Osteocyte (in vitro differentiated cells): ENCODE measurements around the gene RNF214. TPM values are rescaled to one million over a fixed set of nuclear protein-coding genes. Genes with fewer than 3 reads are reported as not detected.

Experiments used
- DNase-seq: peaks from one replicate; pipeline ENCODE4 v3.0.0; 2021; ENCODE audit warnings: mixed read lengths; ENCODE audit not compliant: unreplicated experiment; ENCODE audit errors: extremely low spot score
- H3K27ac Mint-ChIP-seq: one replicate; pipeline ENCODE4 v1.8.0; 2021; ENCODE audit warnings: mild to moderate bottlenecking, mixed read lengths; ENCODE audit not compliant: unreplicated experiment
- H3K27me3 Mint-ChIP-seq: one replicate; pipeline ENCODE4 v1.8.0; 2021; ENCODE audit warnings: mixed read lengths; ENCODE audit not compliant: unreplicated experiment
- H3K36me3 Mint-ChIP-seq: one replicate; pipeline ENCODE4 v1.8.0; 2021; ENCODE audit warnings: mixed read lengths; ENCODE audit not compliant: unreplicated experiment
- H3K4me1 Mint-ChIP-seq: one replicate; pipeline ENCODE4 v1.8.0; 2021; ENCODE audit warnings: mixed read lengths; ENCODE audit not compliant: unreplicated experiment
- H3K4me3 Mint-ChIP-seq: one replicate; pipeline ENCODE4 v1.8.0; 2021; ENCODE audit warnings: mild to moderate bottlenecking, moderate library complexity, mixed read lengths; ENCODE audit not compliant: unreplicated experiment
- H3K9me3 Mint-ChIP-seq: one replicate; pipeline ENCODE4 v1.8.0; 2021; ENCODE audit warnings: mixed read lengths; ENCODE audit not compliant: unreplicated experiment
- CTCF ChIP-seq: fragments of 200-600 bp; sonication (generic); IDR thresholded peaks from 2 replicates; pipeline ENCODE4 v1.5.0; 2021; ENCODE audit warnings: antibody characterized with exemption, mild to moderate bottlenecking, moderate library complexity
- total RNA-seq: library from RNA; stranded (reverse); gene quantifications from 2 replicates; pipeline ENCODE4 v1.2.1, GENCODE V29; 2021

RNF214 gene
- total RNA-seq, 1 donor from 2014 or later: 32.8 TPM

- Mint-ChIP-seq H3K36me3 (peaks cover 7% of the 10 kb centered on the region), H3K4me1 (peaks cover 5% of the 10 kb centered on the region), H3K9me3 (no peaks in the 10 kb centered on the region), H3K27me3 (no peaks in the 10 kb centered on the region), H3K4me3 (no peak overlapping the region), H3K27ac (peak overlapping the region; percentile 3)
- DNase-seq: no peak
- peak; percentile 19 for TF ChIP-seq CTCF
Observed at GRCh38 chr11:117239295-117239694, 6.8 kb downstream of the RNF214 start.

DNA sequence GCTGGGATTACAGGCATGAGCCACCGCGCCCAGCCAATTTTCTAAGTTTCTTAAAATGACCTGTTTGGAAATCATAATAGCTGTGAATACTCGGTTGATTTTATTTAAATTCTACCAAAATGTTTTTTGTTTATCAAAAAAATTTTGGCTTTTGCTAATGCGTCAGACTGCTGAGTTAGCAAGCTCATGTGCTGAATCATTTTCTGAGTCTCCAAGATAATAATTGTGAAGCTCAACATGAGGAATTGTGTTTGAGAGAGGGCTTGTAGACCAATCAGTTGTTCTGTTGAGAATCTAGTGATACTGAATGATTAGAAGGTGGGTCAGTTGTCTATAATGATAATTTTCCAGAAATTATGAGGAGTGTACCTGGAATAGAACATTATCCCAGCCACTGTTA lies 15.9 kb downstream of the RNF214 start:
- Mint-ChIP-seq H3K36me3 (peaks cover 38% of the 10 kb centered on the region), H3K9me3 (no peaks in the 10 kb centered on the region), H3K4me1 (no peaks in the 10 kb centered on the region), H3K27ac (no peak overlapping the region), H3K27me3 (no peaks in the 10 kb centered on the region), H3K4me3 (no peak overlapping the region)
- no peak for DNase-seq
- TF ChIP-seq CTCF: no peak

DNA sequence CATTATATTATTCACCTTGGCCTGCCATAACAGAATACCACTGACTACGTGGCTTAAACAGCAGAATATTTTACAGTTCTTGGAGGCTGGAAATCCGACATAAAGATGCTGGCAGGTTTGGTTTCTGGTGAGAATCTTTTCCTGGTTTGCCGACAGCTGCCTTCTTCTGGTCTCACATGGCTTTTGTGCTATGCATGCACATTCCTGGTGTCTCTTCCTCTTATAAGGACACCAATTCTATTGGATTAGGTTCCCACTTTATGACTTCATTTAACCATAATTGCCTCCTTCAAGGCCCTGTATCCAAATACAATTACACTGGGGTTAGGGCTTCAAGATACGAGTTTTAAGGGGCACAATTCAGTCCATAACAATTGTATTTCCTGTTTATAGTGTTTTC lies 17.1 kb downstream of the RNF214 start:
- no peaks in the 10 kb centered on the region for H3K4me1 Mint-ChIP-seq
- no peaks in the 10 kb centered on the region for H3K9me3 Mint-ChIP-seq
- no peaks in the 10 kb centered on the region for H3K27me3 Mint-ChIP-seq
- H3K27ac Mint-ChIP-seq: no peak overlapping the region
- no peak overlapping the region for H3K4me3 Mint-ChIP-seq
- H3K36me3 Mint-ChIP-seq: peaks cover 43% of the 10 kb centered on the region
- DNase-seq: no peak
- no peak for TF ChIP-seq CTCF

DNA sequence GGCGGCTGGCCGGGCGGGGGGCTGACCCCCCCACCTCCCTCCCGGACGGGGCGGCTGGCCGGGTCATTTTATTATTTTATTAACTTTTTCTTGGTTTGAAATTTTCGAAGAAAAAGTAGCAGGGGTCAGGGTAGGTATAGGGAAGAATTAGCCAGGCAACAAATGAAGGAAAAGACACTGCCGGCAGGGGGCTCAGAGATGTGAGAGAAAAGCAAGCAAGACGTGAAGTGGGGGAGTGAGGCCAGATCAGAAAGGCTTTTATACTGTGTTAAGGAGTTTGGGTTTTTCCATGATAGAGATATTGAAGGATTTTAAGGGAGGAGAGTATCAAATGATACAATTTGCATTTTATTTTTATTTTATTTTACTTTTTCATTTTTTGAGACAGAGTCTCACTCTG lies 19.0 kb downstream of the RNF214 start:
- Mint-ChIP-seq H3K27ac (no peak overlapping the region), H3K4me3 (no peak overlapping the region), H3K9me3 (no peaks in the 10 kb centered on the region), H3K4me1 (no peaks in the 10 kb centered on the region), H3K36me3 (peaks cover 37% of the 10 kb centered on the region), H3K27me3 (no peaks in the 10 kb centered on the region)
- DNase-seq: no peak
- TF ChIP-seq CTCF: no peak

GRCh38 chr11:117255966-117256365 lies 23.5 kb downstream of the RNF214 start:
- peaks cover 40% of the 10 kb centered on the region for H3K36me3 Mint-ChIP-seq
- H3K27ac Mint-ChIP-seq: no peak overlapping the region
- H3K4me1 Mint-ChIP-seq: peaks cover 6% of the 10 kb centered on the region
- no peak for DNase-seq
- H3K9me3 Mint-ChIP-seq: no peaks in the 10 kb centered on the region
- H3K4me3 Mint-ChIP-seq: no peak overlapping the region
- H3K27me3 Mint-ChIP-seq: no peaks in the 10 kb centered on the region
- no peak for TF ChIP-seq CTCF
